ENCODE data around the gene LAMB3. TPM values are rescaled to one million over a fixed set of nuclear protein-coding genes. Genes with fewer than 3 reads are reported as not detected.

LAMB3 gene
- total RNA-seq, 1 experiment from 2014 or later, result 0.28 TPM

GRCh38 chr1:209655411-209656231 is 3.4 kb upstream of the LAMB3 start:
- Histone ChIP-seq H2BK5ac (ENCODE audit: insufficient read length, low read length) (no peak overlapping the region), H3K56ac (ENCODE audit: insufficient read length, low read depth, low read length) (no peak overlapping the region), H2BK12ac (ENCODE audit: insufficient read length, low read depth, low read length) (no peak overlapping the region), H2AK5ac (ENCODE audit: insufficient read length, low read length) (no peak overlapping the region), H3K18ac (ENCODE audit: insufficient read length, low read depth, low read length) (no peak overlapping the region), H3T11ph (ENCODE audit: low read length) (no peak overlapping the region), H3K4me1 (ENCODE audit: insufficient read depth, low read length) (no peaks in the 10 kb centered on the region), H3K27me3 (ENCODE audit: insufficient read depth, low read length) (no peaks in the 10 kb centered on the region), H3K23ac (ENCODE audit: insufficient read length, low read depth, low read length) (no peak overlapping the region), H3K9me3 (ENCODE audit: control insufficient read depth, low read depth, low read length) (no peaks in the 10 kb centered on the region), H3K4ac (ENCODE audit: low read depth, low read length) (no peak overlapping the region), H4K91ac (ENCODE audit: insufficient read length, low read depth, low read length) (no peak overlapping the region), H4K20me1 (ENCODE audit: control insufficient read depth, insufficient read depth, insufficient read length) (no peaks in the 10 kb centered on the region), H3K14ac (ENCODE audit: insufficient read depth, low read length) (no peak overlapping the region), H3K79me2 (ENCODE audit: insufficient read depth, low read length) (no peaks in the 10 kb centered on the region), H2BK15ac (ENCODE audit: low read depth, low read length) (no peak overlapping the region), H4K5ac (ENCODE audit: insufficient read length, low read depth, low read length) (no peak overlapping the region), H3K27ac (ENCODE audit: insufficient read length, low read depth, low read length) (no peak overlapping the region), H4K8ac (replicated peaks; ENCODE audit: insufficient read length, low read depth, low read length) (no peak overlapping the region), H3K9ac (ENCODE audit: extremely low read depth, insufficient read length, low read length) (no peak overlapping the region), H3K4me2 (ENCODE audit: insufficient read depth, insufficient read length, low read length) (no peak overlapping the region), H3K79me1 (ENCODE audit: insufficient read depth, low read depth, low read length, poor library complexity, severe bottlenecking) (no peaks in the 10 kb centered on the region), H3K23me2 (ENCODE audit: insufficient read length, low read depth, low read length, poor library complexity, severe bottlenecking) (no peaks in the 10 kb centered on the region), H2BK120ac (ENCODE audit: low read depth, low read length, poor library complexity, severe bottlenecking) (no peak overlapping the region), H2BK20ac (ENCODE audit: low read depth, low read length, poor library complexity, severe bottlenecking) (no peak overlapping the region), H2AFZ (ENCODE audit: low read length) (no peak overlapping the region)
- Mint-ChIP-seq H3K27ac (no peak overlapping the region; a peak in 1 of 7 replicates), H3K36me3 (ENCODE audit: insufficient read depth in 1 of 3, low read depth in 3 of 3) (no peaks in the 10 kb centered on the region), H3K9me3 (no peaks in the 10 kb centered on the region), H3K27me3 (ENCODE audit: low read depth) (peaks cover 5% of the 10 kb centered on the region), H3K4me3 (no peak overlapping the region), H3K4me1 (peaks cover 26 to 39% of the 10 kb centered on the region in 2 experiments)
- no peak for DNase-seq
- no CpG with 5 or more reads among the region's 9 CpGs for WGBS (ENCODE audit: extremely low coverage, insufficient read length, low lambda C conversion rate)
- TF ChIP-seq CTCF (conservative IDR thresholded peaks at IDR 0.05), result no peak
